Upper lobe of left lung (tissue), 4 donors: ENCODE measurements around the gene TMPRSS5.

Source experiments
- CTCF ChIP-seq, 6 experiments: fragments of 450-650 bp in 4 of 6; fragments of 200-600 bp in 2 of 6; sonication (generic) in 2 of 6; IDR thresholded peaks; one replicate each; pipeline ENCODE4 v1.5.1; 2016 to 2019; ENCODE audit warnings: antibody characterized with exemption in 6 of 6
- EP300 ChIP-seq, 4 donors: sonication (generic); formaldehyde crosslinking; IDR thresholded peaks; one replicate each; pipeline ENCODE4 v1.5.1; 2017; ENCODE audit warnings: antibody characterized with exemption in 4 of 4, control low read depth in 2 of 4
- POLR2A ChIP-seq, 4 donors: fragments of 450-650 bp; IDR thresholded peaks; one replicate each; pipeline ENCODE4 v1.5.1; 2016 to 2017; ENCODE audit warnings: antibody characterized with exemption in 4 of 4, mild to moderate bottlenecking in 2 of 4
- POLR2AphosphoS5 ChIP-seq, 2 donors: sonication (generic); formaldehyde crosslinking; IDR thresholded peaks; one replicate each; pipeline ENCODE4 v1.5.1; 2017; ENCODE audit warnings: antibody characterized with exemption in 2 of 2

DNA sequence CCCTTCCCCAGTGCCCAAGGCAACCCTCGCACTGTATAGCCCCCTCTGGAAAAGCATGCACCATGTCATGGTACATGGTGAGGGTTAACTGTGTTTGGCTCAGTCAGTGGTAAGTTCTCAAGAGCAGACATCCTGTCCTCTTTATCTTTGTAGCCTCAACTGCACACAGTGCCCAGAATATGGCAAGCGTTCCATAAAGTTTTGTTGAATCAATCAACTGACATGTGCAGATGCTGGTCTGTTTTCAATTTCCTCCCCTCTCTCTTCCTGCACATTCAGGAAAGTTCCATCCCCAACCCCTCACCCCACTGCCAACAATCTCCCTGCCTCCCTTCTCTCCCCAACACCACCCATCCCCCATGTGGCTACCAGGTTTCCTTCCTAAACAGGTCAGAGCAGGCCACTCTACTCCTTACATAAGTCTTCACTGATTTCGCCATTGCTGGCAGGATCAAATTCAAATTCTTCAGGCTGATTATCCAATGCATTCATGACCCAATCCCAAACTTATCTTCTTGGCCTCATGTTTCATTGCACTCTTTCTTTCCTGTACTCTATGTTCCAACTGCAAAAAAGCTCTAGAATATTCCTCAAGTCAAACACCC lies 15.5 kb upstream of the TMPRSS5 start:
- TF ChIP-seq CTCF (IDR thresholded peaks at IDR 0.05) (no peak), POLR2AphosphoS5 (IDR thresholded peaks at IDR 0.05) (no peak), EP300 (IDR thresholded peaks at IDR 0.05) (no peak), POLR2A (IDR thresholded peaks at IDR 0.05) (no peak)
